ENCODE results near the gene ZC3H8. TPM values are rescaled to one million over a fixed set of nuclear protein-coding genes. Genes with fewer than 3 reads are reported as not detected.
A peak's percentile ranks its signal among the peaks of the same experiment; 100 is the strongest.

Gene ZC3H8
- total RNA-seq, 1 donor from 2014 or later = 13.1 TPM

DNA sequence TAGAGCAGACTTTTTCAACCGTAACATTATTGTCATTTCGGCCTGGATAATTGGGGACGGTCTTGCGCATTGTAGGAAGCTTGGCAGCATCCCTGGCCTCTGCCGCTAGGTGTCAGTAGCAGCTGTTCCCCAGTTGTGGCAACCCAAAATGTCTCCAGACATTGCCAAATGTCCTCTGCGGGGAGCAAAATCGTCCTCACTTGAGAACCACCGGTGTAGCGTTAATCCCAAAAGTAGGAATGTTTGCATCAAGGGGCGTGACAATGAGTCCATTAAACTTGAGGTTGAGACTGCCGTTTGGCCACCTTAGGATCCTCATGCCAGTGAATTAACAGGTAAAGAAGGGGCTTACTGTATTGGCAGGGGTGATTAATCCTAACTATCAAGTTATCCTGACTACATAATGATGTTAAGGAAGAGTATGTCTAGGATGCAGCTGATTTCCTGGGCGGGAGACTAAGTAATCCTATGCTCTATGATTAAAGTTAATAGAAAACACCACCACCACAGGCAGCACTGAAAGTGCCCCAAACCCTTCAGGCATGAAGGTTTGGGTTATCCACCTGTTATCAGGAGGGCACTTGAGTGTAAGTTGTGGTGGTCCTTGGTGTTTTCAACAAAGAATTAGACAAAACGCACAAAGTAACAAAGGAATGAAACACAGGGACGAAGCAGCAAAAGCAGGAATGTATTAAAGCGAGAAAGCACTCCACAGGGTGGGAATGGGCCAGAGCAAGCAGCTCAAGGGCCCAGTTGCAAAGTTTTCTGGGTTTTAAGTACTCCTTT lies 4.9 kb upstream of the ZC3H8 start:
- no peaks in the 10 kb centered on the region for H3K4me1 Mint-ChIP-seq (ENCODE audit: low read depth, unreplicated experiment)
- H3K9me3 Mint-ChIP-seq (ENCODE audit: unreplicated experiment) = peaks cover 3% of the 10 kb centered on the region
- peak; percentile 82 for DNase-seq
- H3K27ac Mint-ChIP-seq (ENCODE audit: unreplicated experiment) = no peak overlapping the region
- no peaks in the 10 kb centered on the region for H3K27me3 Mint-ChIP-seq (ENCODE audit: unreplicated experiment)
- H3K36me3 Mint-ChIP-seq (ENCODE audit: unreplicated experiment) = no peaks in the 10 kb centered on the region
- TF ChIP-seq, protein P1, sequence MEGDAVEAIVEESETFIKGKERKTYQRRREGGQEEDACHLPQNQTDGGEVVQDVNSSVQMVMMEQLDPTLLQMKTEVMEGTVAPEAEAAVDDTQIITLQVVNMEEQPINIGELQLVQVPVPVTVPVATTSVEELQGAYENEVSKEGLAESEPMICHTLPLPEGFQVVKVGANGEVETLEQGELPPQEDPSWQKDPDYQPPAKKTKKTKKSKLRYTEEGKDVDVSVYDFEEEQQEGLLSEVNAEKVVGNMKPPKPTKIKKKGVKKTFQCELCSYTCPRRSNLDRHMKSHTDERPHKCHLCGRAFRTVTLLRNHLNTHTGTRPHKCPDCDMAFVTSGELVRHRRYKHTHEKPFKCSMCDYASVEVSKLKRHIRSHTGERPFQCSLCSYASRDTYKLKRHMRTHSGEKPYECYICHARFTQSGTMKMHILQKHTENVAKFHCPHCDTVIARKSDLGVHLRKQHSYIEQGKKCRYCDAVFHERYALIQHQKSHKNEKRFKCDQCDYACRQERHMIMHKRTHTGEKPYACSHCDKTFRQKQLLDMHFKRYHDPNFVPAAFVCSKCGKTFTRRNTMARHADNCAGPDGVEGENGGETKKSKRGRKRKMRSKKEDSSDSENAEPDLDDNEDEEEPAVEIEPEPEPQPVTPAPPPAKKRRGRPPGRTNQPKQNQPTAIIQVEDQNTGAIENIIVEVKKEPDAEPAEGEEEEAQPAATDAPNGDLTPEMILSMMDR (IDR thresholded peaks at IDR 0.05; ENCODE audit: partially characterized antibody, unreplicated experiment) = peak; percentile 85
- H3K4me3 Mint-ChIP-seq (ENCODE audit: unreplicated experiment) = no peak overlapping the region

DNA sequence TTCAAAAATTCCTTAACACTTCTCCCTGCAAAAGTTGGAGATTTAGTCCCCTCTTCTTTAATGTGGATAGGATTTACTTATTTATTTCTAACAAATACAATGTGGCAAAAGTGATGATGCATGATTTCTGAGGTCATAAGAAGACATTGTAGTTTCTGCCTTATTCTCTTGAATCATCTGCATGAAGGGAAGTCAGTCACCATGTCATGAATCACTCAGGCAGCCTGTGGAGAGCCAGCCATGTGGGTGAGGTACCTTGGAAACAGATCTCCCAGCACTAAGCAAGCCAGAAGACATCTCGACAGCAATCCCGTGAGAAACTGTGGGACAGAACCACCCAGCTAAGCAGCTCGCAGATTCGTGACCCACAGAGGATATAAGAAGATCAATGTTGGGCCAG lies 2.7 kb upstream of the ZC3H8 start:
- TF ChIP-seq, protein P1 (IDR thresholded peaks at IDR 0.05; ENCODE audit: partially characterized antibody, unreplicated experiment) = no peak
- Mint-ChIP-seq H3K9me3 (ENCODE audit: unreplicated experiment) (no peaks in the 10 kb centered on the region), H3K4me1 (ENCODE audit: low read depth, unreplicated experiment) (peaks cover 4% of the 10 kb centered on the region), H3K27me3 (ENCODE audit: unreplicated experiment) (no peaks in the 10 kb centered on the region), H3K36me3 (ENCODE audit: unreplicated experiment) (no peaks in the 10 kb centered on the region), H3K27ac (ENCODE audit: unreplicated experiment) (no peak overlapping the region), H3K4me3 (ENCODE audit: unreplicated experiment) (no peak overlapping the region)
- no peak for DNase-seq

DNA sequence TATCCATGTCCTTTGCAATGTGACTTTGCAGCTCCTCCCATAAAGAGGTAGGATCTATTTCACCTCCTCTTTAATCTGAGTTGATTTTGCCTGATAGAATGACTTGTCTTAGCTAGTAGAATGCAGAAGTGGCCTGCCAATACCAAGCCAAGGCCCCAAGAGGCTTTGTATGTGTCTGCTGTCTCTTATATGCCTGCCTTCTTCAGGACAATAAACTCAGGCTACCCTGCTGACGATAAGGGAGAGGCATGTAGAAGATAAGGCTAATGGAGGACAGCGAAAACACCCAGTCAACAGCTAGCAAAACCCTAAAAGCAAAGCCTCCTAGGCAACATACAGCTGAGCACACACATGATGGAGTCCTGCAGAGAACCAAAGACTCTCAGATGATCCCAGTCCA lies 1.8 kb upstream of the ZC3H8 start:
- Mint-ChIP-seq H3K4me1 (ENCODE audit: low read depth, unreplicated experiment) (peaks cover 4% of the 10 kb centered on the region), H3K9me3 (ENCODE audit: unreplicated experiment) (no peaks in the 10 kb centered on the region), H3K36me3 (ENCODE audit: unreplicated experiment) (no peaks in the 10 kb centered on the region), H3K27ac (ENCODE audit: unreplicated experiment) (no peak overlapping the region), H3K4me3 (ENCODE audit: unreplicated experiment) (no peak overlapping the region), H3K27me3 (ENCODE audit: unreplicated experiment) (no peaks in the 10 kb centered on the region)
- TF ChIP-seq, protein P1 (IDR thresholded peaks at IDR 0.05; ENCODE audit: partially characterized antibody, unreplicated experiment) = no peak
- DNase-seq = no peak

DNA sequence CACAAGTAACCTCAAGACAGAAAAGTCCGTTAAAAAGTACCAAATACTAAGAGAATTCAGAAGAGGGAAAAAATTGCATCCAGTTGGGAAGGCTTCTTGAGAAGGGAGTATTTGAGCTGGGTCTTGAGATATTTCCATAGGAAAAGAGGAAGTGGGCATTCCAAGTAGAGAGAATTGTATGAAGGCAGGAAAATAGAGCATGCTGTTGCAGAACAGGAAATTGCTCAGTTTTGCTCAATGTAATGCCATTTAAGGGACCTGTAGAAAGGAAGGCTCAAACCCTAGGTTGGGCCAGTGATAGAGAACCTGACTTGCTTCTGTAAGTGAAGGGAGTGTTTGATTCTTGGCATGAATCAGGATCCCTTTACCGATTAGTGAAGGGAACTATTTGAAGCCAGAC lies 1.0 kb upstream of the ZC3H8 start:
- Mint-ChIP-seq H3K4me1 (ENCODE audit: low read depth, unreplicated experiment) (peaks cover 4% of the 10 kb centered on the region), H3K36me3 (ENCODE audit: unreplicated experiment) (no peaks in the 10 kb centered on the region), H3K4me3 (ENCODE audit: unreplicated experiment) (no peak overlapping the region), H3K27me3 (ENCODE audit: unreplicated experiment) (no peaks in the 10 kb centered on the region), H3K27ac (ENCODE audit: unreplicated experiment) (no peak overlapping the region), H3K9me3 (ENCODE audit: unreplicated experiment) (no peaks in the 10 kb centered on the region)
- TF ChIP-seq, protein P1 (IDR thresholded peaks at IDR 0.05; ENCODE audit: partially characterized antibody, unreplicated experiment) = no peak
- no peak for DNase-seq

GRCh38 chr2:112253261-112253815 lies 1.5 kb downstream of the ZC3H8 start:
- TF ChIP-seq, protein P1 (IDR thresholded peaks at IDR 0.05; ENCODE audit: partially characterized antibody, unreplicated experiment) = no peak
- DNase-seq = no peak
- H3K36me3 Mint-ChIP-seq (ENCODE audit: unreplicated experiment) = no peaks in the 10 kb centered on the region
- no peaks in the 10 kb centered on the region for H3K9me3 Mint-ChIP-seq (ENCODE audit: unreplicated experiment)
- peak overlapping the region; percentile 23 for H3K4me3 Mint-ChIP-seq (ENCODE audit: unreplicated experiment)
- no peak overlapping the region for H3K27ac Mint-ChIP-seq (ENCODE audit: unreplicated experiment)
- H3K27me3 Mint-ChIP-seq (ENCODE audit: unreplicated experiment) = no peaks in the 10 kb centered on the region
- peaks cover 4% of the 10 kb centered on the region for H3K4me1 Mint-ChIP-seq (ENCODE audit: low read depth, unreplicated experiment)

All from glutamatergic neuron (in vitro differentiated cells).